IPS-18c (cell line): Measurements from ENCODE around the gene KITLG.
"Not testable (repeated sequence)": the region's sequence is repeated elsewhere in the genome, so short reads cannot be mapped to it uniquely, and the experiment has no call there.

Experiments used
- H3K4me3 ChIP-seq: 2 replicates; pipeline ENCODE4 v1.7.0; 2013; ENCODE audit warnings: low read depth, mild to moderate bottlenecking, low read length, moderate library complexity; ENCODE audit not compliant: insufficient read depth
- H3K9me3 ChIP-seq: one replicate; pipeline ENCODE4 v1.6.1; 2013; ENCODE audit warnings: mild to moderate bottlenecking, low read length, moderate library complexity; ENCODE audit not compliant: control insufficient read depth, insufficient read depth

The KITLG gene

DNA sequence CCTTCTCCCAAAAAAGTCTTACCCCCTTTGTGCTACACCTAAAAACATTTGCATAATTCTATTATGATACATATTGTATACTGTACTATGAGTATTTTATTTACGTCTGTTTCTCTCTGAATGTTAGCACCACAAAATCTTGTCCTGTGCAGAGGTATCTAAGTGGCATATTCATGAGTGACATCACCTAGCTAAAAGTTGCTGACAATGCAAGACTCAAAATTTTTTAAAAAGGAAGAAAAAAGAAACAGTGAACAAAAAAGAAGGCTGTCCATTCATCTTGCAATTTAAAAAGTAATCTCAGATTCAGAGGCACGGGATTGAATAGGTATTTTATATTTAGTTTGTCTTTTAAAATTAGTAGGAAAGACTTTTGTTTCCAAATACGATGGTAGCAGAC, 69.4 kb downstream of the KITLG start:
- Histone ChIP-seq H3K9me3 (no peaks in the 10 kb centered on the region), H3K4me3 (no peak overlapping the region)

DNA sequence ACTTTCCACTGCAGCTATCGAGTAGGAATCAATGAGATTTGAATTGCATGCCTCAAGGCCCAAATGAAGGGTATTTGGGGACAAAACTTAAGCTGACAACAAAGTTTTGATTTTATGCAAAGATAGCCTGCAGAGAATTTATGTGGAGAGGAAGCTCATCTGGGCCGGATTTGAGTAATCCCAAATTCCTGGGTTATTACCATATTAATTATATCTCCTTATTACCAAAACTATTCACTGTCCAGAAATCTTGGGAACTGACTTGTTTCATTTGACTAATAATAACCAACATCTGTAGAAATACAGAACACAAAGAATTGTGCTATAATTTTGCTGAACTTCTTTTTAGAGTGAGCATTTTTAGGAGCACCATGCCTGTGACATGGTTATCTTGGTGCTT, 70.4 kb downstream of the KITLG start:
- Histone ChIP-seq H3K4me3 (no peak overlapping the region), H3K9me3 (no peaks in the 10 kb centered on the region)

- H3K9me3 ChIP-seq, result no peaks in the 10 kb centered on the region
- H3K4me3 ChIP-seq, result no peak overlapping the region
Observed at GRCh38 chr12:88509347-88509746, 70.9 kb downstream of the KITLG start.

DNA sequence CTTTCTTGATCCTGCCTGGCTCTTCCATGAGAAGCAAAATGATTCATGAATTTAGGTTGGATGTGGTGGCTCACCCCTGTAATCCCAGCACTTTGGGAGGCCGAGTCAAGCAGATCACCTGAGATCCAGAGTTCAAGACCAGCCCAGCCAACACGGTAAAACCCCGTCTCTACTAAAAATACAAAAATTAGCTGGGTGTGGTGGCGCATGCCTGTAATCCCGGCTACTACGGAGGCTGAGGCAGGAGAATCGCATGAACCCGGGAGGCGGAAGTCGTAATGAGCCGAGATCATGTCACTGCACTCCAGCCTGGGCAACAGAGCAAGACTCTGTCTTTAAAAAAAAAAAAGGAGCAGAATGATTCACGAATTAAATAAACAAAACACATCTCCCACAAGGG, 72.4 kb downstream of the KITLG start:
- H3K4me3 ChIP-seq, H3K9me3 ChIP-seq: not testable (repeated sequence)

DNA sequence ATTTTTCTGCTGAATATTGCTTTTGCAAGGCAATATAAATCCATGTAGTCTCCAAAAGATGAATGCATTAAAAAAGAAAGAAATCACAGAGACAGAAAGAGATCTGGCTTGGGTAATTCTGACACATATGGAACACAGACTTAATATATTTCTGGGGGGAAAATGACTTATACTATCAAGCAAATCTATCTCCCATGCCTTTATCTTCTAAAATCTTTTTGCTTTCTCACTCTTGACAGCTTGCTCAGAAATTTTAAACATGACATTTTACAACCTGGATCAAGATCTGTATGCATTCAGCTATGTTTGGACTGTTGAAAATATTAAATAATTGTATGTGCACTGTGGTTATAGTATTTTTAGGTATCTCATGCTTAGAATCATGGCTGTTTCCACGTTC, 73.0 kb downstream of the KITLG start:
- H3K4me3 ChIP-seq, result no peak overlapping the region

GRCh38 chr12:88505696-88506095, 74.6 kb downstream of the KITLG start:
- Histone ChIP-seq H3K4me3 (no peak overlapping the region), H3K9me3 (no peaks in the 10 kb centered on the region)

More for the DNA sequence above, 73.0 kb downstream of the KITLG start:
- no peaks in the 10 kb centered on the region for H3K9me3 ChIP-seq

- H3K9me3 ChIP-seq, result no peaks in the 10 kb centered on the region
- no peak overlapping the region for H3K4me3 ChIP-seq
Observed at GRCh38 chr12:88503281-88503703, 77.0 kb downstream of the KITLG start.

GRCh38 chr12:88501972-88502938, 78.0 kb downstream of the KITLG start:
- Histone ChIP-seq H3K9me3 (no peaks in the 10 kb centered on the region), H3K4me3 (no peak overlapping the region)

- H3K4me3 ChIP-seq, result no peak overlapping the region
- no peaks in the 10 kb centered on the region for H3K9me3 ChIP-seq
Observed at GRCh38 chr12:88496891-88497371, 83.3 kb downstream of the KITLG start.

DNA sequence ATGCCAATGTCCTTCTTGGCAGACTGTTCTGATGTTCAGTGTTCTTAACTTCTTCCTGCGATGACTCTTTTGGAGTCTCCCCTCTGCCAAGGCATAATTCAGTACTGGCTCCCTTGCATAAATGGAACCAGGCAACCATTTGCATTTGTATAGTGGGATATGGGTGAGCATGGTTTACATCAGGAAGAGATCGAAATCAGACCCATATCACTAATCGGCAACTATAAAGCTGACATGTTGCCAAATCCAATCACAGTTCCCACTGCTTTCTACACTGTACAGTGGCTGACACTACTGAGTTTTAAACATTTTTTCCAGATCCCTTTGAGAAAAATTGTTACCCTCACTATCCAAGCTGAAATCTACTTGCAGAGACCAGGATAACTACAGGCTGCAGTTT, 83.8 kb downstream of the KITLG start:
- Histone ChIP-seq H3K4me3 (no peak overlapping the region), H3K9me3 (no peaks in the 10 kb centered on the region)

GRCh38 chr12:88495031-88495430, 85.2 kb downstream of the KITLG start:
- Histone ChIP-seq H3K9me3 (no peaks in the 10 kb centered on the region), H3K4me3 (no peak overlapping the region)

- Histone ChIP-seq H3K9me3 (no peaks in the 10 kb centered on the region), H3K4me3 (no peak overlapping the region)
Observed at GRCh38 chr12:88494520-88494919, 85.8 kb downstream of the KITLG start.

DNA sequence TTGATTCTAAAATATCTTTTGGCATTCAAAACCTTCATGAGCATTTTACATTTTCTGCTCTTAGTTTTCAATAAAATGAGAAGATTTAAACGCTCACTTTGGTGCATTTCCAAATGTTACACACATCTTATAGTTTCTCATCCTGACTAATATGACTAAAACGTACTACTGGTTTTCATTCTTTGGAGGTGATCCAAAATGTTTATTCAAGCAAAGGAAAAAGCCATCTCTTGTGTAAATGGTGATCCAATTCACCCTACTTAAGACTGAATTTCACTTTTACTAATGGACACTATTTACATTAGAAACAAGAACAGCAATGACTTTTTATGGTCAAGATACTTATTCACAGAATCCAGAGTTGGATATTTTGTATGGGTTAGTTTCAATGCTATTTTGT, 86.6 kb downstream of the KITLG start:
- H3K4me3 ChIP-seq, result no peak overlapping the region

GRCh38 chr12:88490425-88490824, 89.8 kb downstream of the KITLG start:
- Histone ChIP-seq H3K4me3 (no peak overlapping the region), H3K9me3 (no peaks in the 10 kb centered on the region)

More for the DNA sequence above, 86.6 kb downstream of the KITLG start:
- no peaks in the 10 kb centered on the region for H3K9me3 ChIP-seq

DNA sequence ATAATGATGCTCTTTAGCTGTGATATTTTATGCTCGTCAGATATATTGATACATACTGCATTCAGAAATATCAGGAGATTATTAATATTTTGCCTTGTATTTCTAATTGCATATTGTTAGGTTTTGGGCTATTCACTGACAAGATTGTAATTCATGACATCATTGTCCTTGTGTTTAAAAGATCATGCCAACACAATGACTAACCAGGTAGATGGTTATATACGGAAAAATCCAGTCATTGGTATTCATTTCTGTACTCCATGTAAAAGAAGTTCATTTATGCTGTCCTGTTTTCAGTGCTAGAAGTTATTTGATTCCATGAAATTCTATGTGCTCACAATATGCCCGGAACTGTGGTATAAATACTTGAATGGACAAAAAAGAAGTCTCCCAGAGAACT, 107.5 kb downstream of the KITLG start:
- no peak overlapping the region for H3K4me3 ChIP-seq
- no peaks in the 10 kb centered on the region for H3K9me3 ChIP-seq

DNA sequence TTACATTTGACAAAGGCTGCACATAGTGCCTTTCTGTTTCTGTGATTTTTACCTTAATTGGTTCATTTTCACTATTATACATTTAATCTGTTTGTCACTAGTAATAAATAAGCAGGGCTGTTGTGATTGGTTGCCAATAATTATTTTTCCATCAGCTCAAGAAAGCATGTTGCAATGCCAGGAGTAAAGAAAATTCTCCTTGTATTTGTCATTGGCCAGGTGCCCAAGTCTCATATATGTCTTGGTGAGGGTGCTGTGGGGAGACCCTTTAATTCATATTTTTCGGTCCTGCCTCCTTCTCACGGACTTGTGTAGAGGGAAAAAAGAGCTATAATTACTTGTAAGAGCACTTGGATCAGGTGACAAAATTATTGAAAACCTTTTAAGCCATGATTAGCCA, 108.0 kb downstream of the KITLG start:
- Histone ChIP-seq H3K9me3 (no peaks in the 10 kb centered on the region), H3K4me3 (no peak overlapping the region)

GRCh38 chr12:88471331-88472045, 108.8 kb downstream of the KITLG start:
- Histone ChIP-seq H3K9me3 (no peaks in the 10 kb centered on the region), H3K4me3 (no peak overlapping the region)

- no peak overlapping the region for H3K4me3 ChIP-seq
- peaks cover 4% of the 10 kb centered on the region for H3K9me3 ChIP-seq
Observed at GRCh38 chr12:88469154-88469553, 111.1 kb downstream of the KITLG start.
